NB4 (cell line): ENCODE measurements around the gene WDR13.

Experiments
- DNase-seq: peaks from one replicate; pipeline ENCODE4 v3.0.0; 2010; ENCODE audit warnings: low read depth
- H3K4me3 ChIP-seq: one replicate; pipeline ENCODE4 v1.5.1; 2011; ENCODE audit warnings: mild to moderate bottlenecking, low read depth, low read length, moderate library complexity
- MYC ChIP-seq: IDR thresholded peaks from 2 replicates; pipeline ENCODE4 v1.6.1; 2011; ENCODE audit warnings: low read depth, low read length
- POLR2A ChIP-seq: IDR thresholded peaks from 2 replicates; pipeline ENCODE4 v1.6.1; 2011; ENCODE audit warnings: mild to moderate bottlenecking; ENCODE audit not compliant: insufficient read length; ENCODE audit errors: extremely low read depth
- TF ChIP-seq, protein P1 (sequence below): IDR thresholded peaks from one replicate; pipeline ENCODE4 v1.5.1; 2012; ENCODE audit warnings: low read depth, low read length
- TF ChIP-seq, protein P2 (sequence below): IDR thresholded peaks from 2 replicates; pipeline ENCODE4 v1.6.1; 2011; ENCODE audit warnings: low read depth, low read length

Gene WDR13

GRCh38 chrX:48560681-48561080, 36.6 kb upstream of the WDR13 start:
- H3K4me3 ChIP-seq: no peak overlapping the region
- DNase-seq: no peak
- no peak for TF ChIP-seq POLR2A

DNA sequence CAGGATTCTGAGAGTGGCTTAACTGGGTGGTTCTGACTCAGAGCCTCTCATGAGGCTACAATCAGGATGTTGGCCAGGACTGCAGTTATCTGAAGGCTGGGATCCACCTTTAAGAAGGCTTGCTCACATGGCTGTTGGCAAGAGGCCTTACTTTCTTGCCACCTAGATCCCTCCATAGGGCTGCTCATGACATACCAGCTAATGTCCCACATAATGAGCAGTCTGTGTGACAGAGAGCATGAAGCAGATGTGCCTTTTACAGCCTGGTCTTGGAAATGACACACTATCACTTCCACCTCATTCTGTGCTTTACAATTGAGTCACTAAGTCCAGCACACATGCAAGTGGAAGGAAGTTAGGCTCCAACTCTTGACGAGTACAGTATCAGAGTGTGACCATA, 27.3 kb upstream of the WDR13 start:
- peak; percentile 36 for DNase-seq
- no peak overlapping the region for H3K4me3 ChIP-seq
- TF ChIP-seq, protein P1, sequence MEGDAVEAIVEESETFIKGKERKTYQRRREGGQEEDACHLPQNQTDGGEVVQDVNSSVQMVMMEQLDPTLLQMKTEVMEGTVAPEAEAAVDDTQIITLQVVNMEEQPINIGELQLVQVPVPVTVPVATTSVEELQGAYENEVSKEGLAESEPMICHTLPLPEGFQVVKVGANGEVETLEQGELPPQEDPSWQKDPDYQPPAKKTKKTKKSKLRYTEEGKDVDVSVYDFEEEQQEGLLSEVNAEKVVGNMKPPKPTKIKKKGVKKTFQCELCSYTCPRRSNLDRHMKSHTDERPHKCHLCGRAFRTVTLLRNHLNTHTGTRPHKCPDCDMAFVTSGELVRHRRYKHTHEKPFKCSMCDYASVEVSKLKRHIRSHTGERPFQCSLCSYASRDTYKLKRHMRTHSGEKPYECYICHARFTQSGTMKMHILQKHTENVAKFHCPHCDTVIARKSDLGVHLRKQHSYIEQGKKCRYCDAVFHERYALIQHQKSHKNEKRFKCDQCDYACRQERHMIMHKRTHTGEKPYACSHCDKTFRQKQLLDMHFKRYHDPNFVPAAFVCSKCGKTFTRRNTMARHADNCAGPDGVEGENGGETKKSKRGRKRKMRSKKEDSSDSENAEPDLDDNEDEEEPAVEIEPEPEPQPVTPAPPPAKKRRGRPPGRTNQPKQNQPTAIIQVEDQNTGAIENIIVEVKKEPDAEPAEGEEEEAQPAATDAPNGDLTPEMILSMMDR: no peak

DNA sequence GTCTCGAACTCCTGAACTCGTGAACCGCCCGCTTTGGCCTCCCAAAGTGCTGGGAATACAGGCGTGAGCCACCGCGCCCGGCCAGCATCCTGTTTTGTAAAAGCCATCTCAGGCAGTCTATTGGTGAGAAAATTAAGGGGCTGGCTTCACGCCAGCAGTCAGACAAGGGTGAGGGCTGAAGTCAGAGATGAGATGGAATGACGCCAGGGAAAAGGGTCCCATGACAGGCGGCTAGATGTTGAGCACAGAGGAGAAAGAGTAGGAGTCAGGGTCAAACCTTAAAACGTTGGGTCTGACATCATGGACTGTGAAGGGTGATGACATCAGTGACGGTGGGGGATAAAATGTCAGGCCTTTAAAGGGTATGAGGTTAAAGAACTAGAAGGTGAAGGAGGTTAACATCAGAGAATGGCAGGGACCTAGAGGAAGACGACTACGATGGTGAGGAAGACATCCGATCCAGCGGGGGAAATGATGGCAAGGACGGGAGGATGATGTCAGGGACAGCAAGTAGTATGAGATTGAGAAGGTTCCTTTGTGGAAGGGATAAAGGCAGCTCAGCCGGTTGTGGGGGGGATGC, 23.5 kb upstream of the WDR13 start:
- H3K4me3 ChIP-seq: peak overlapping the region; percentile 99
- TF ChIP-seq, protein P1: no peak
- TF ChIP-seq, protein P2, sequence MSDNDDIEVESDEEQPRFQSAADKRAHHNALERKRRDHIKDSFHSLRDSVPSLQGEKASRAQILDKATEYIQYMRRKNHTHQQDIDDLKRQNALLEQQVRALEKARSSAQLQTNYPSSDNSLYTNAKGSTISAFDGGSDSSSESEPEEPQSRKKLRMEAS: no peak
- TF ChIP-seq POLR2A (no peak), MYC (no peak)
- DNase-seq: no peak

- H3K4me3 ChIP-seq: peak within 1 kb of the TSS; percentile 99
- peak; percentile 94 for DNase-seq
- TF ChIP-seq, protein P1: peak; percentile 22
- TF ChIP-seq MYC (peak; percentile 100), POLR2A (peak; percentile 81)
- TF ChIP-seq, protein P2: peak; percentile 99
Observed at GRCh38 chrX:48574270-48575266, 22.7 kb upstream of the WDR13 start, which contains the start of gene RBM3. Gene RBM3 (plus strand): TSS chrX:48574484. CDS start chrX:48575181, 697 bp downstream.

- H3K4me3 ChIP-seq: peak overlapping the region; percentile 99
- TF ChIP-seq, protein P1: no peak
- TF ChIP-seq MYC (no peak), POLR2A (no peak)
- TF ChIP-seq, protein P2: no peak
- no peak for DNase-seq
Observed at GRCh38 chrX:48575642-48576041, 21.6 kb upstream of the WDR13 start.

DNA sequence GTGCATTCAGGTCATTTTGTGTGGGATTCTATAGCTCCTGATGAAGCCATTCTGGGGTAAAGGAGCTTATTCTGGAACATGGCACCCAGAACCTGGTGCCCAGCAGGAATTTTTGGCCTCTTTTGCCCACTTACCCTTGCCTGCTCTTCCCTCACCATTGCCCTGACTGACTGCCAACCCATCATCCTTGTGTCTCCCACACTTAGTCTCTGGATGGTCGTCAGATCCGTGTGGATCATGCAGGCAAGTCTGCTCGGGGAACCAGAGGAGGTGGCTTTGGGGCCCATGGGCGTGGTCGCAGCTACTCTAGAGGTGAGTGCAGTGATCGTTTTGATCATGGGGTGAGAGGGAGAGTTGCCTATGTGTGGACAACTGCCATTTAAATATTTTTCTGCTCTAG, 21.2 kb upstream of the WDR13 start:
- peak overlapping the region; percentile 99 for H3K4me3 ChIP-seq
- no peak for DNase-seq

More for the DNA sequence above, 21.2 kb upstream of the WDR13 start:
- TF ChIP-seq, protein P2: no peak
- TF ChIP-seq POLR2A (no peak), MYC (no peak)
- TF ChIP-seq, protein P1: no peak
